ENCODE measurements around the gene CLCN1.
A peak's percentile ranks its signal among the peaks of the same experiment; 100 is the strongest.

Gene CLCN1

DNA sequence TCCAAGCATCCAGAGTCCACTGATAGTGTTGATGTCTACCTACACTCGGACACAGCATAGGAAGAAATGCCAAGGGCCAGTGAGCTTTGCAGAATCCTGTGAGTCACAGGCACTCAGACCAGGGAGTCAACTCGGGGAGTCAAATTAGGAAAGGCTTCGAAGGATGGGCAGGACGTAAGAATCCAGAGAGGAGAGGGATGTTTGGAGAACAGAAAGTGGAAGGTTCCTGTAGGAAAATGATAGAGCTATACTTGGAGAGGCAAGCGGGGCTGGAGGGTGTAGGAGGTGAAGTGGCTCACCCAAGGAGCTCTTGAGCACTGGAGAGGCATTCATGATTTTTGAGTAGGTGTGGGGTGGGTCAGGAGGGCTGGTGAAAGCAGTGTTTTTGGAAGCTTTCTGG, 68.2 kb downstream of the CLCN1 start:
- Histone ChIP-seq H3K27me3 (ENCODE audit: control insufficient read depth in 3 of 3, insufficient read depth in 3 of 3, low read depth in 1 of 3, low read length in 3 of 3) (no peaks in the 10 kb centered on the region), H3K4me1 (ENCODE audit: control insufficient read depth in 2 of 2, insufficient read depth in 1 of 2, low read depth in 1 of 2, low read length in 2 of 2) (peaks cover 11 to 19% of the 10 kb centered on the region in 2 donors), H3K23ac (ENCODE audit: low read depth, low read length, poor library complexity) (no peak overlapping the region), H3K36me3 (replicated peaks in 1 of 2; ENCODE audit: control insufficient read depth in 2 of 2, insufficient read depth in 2 of 2, low read length in 2 of 2) (peaks cover 23 to 58% of the 10 kb centered on the region in 2 donors), H2BK120ac (ENCODE audit: low read depth, low read length) (no peak overlapping the region), H3K4me3 (ENCODE audit: low read length in 2 of 2) (no peak overlapping the region), H3K9me3 (replicated peaks in 1 of 2; ENCODE audit: control insufficient read depth in 2 of 2, insufficient read depth in 1 of 2, low read depth in 1 of 2, low read length in 2 of 2) (peaks cover 0 to 2% of the 10 kb centered on the region in 2 donors), H3K4ac (ENCODE audit: low read length) (no peak overlapping the region), H2BK15ac (ENCODE audit: low read length) (no peak overlapping the region), H4K91ac (ENCODE audit: low read depth, low read length, poor library complexity) (no peak overlapping the region), H2BK12ac (ENCODE audit: low read length) (no peak overlapping the region), H3K14ac (ENCODE audit: low read length) (no peak overlapping the region), H3K27ac (replicated peaks; ENCODE audit: low read length) (no peak overlapping the region), H4K8ac (ENCODE audit: low read depth, low read length) (no peak overlapping the region), H3K79me1 (ENCODE audit: low read depth, low read length) (peaks cover 8% of the 10 kb centered on the region), H2BK5ac (ENCODE audit: low read length) (no peak overlapping the region), H3K4me2 (ENCODE audit: insufficient read depth, low read length, poor library complexity, severe bottlenecking) (no peak overlapping the region), H3K9ac (ENCODE audit: low read depth, low read length, poor library complexity) (no peak overlapping the region), H3K18ac (ENCODE audit: low read length) (no peak overlapping the region), H2AFZ (ENCODE audit: low read length) (no peak overlapping the region), H2AK5ac (ENCODE audit: low read depth, low read length) (no peak overlapping the region)
- DNase-seq (ENCODE audit: low spot score), result no peak
- WGBS, 2 donors (ENCODE audit: extremely low coverage in 2 of 2, insufficient read length in 2 of 2, insufficient replicate concordance in 1 of 2), result no CpG with 5 or more reads among the region's 5 CpGs

DNA sequence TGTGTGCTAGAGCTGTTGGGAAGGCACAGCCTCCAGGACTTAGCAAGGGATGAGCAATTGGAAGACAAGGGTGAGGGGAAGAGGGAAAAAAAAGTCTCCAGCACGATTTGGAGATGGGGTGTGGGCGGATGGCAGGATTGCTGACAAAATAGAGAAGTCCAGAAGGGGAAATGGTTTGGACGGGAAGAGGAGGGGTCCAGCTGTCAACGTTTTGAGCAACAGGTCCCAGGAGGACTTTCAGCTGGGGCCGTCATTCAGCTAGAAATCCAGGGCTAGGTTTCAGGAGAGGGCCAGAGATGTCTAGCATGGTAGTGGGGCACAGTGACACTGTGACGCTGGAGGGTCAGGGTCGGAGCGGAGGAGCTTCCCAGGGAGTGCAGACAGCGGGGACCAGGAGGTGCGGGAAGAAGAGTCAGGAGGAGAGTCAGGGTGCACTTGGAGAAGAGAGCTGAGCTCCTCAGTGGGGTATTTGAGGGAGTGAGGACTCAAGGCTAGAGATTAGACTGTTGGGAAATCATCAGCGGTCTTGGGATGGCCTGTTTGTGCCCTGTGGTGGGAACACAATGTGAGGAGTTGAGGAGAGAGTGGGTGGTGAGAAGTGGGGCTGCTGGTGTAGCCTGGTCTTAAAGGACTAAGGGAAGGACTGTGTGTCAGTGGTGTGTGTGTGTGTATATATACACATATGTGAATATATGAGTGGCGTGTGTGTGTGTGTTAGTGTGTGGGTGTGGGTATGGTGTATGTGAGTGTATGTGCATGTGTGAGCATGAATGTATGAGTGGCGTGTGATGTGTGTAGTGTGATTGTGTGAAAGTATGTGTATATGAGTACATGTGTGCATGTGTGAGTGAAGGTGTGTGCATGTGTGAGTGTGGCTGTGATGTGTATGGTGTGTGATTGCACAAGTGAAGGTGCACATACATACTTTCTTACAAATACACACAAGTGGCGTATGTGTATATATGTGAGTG, 69.0 kb downstream of the CLCN1 start:
- no peak overlapping the region for H2BK15ac ChIP-seq (ENCODE audit: low read length)
- H4K91ac ChIP-seq (ENCODE audit: low read depth, low read length, poor library complexity), result no peak overlapping the region
- H3K27ac ChIP-seq (replicated peaks; ENCODE audit: low read length), result no peak overlapping the region
- H2BK120ac ChIP-seq (ENCODE audit: low read depth, low read length), result no peak overlapping the region
- no peak overlapping the region for H3K4ac ChIP-seq (ENCODE audit: low read length)
- H3K4me3 ChIP-seq (ENCODE audit: low read length in 2 of 2), result peak overlapping the region in 1 of 2 donors; percentile 3
- H3K36me3 ChIP-seq (replicated peaks in 1 of 2; ENCODE audit: control insufficient read depth in 2 of 2, insufficient read depth in 2 of 2, low read length in 2 of 2), result peaks cover 31 to 66% of the 10 kb centered on the region in 2 donors
- no peak overlapping the region for H3K14ac ChIP-seq (ENCODE audit: low read length)
- H3K4me1 ChIP-seq (ENCODE audit: control insufficient read depth in 2 of 2, insufficient read depth in 1 of 2, low read depth in 1 of 2, low read length in 2 of 2), result peaks cover 5 to 14% of the 10 kb centered on the region in 2 donors
- peaks cover 8% of the 10 kb centered on the region for H3K79me1 ChIP-seq (ENCODE audit: low read depth, low read length)
- H2BK5ac ChIP-seq (ENCODE audit: low read length), result no peak overlapping the region
- H3K27me3 ChIP-seq (ENCODE audit: control insufficient read depth in 3 of 3, insufficient read depth in 3 of 3, low read depth in 1 of 3, low read length in 3 of 3), result no peaks in the 10 kb centered on the region
- H2AK5ac ChIP-seq (ENCODE audit: low read depth, low read length), result no peak overlapping the region
- DNase-seq (ENCODE audit: low spot score), result no peak
- WGBS, 2 donors (ENCODE audit: extremely low coverage in 2 of 2, insufficient read length in 2 of 2, insufficient replicate concordance in 1 of 2), result 100% methylated on average over 1 to 2 of the region's 14 CpGs
- no peak overlapping the region for H4K8ac ChIP-seq (ENCODE audit: low read depth, low read length)
- no peak overlapping the region for H3K9ac ChIP-seq (ENCODE audit: low read depth, low read length, poor library complexity)
- no peak overlapping the region for H2BK12ac ChIP-seq (ENCODE audit: low read length)
- H3K9me3 ChIP-seq (replicated peaks in 1 of 2; ENCODE audit: control insufficient read depth in 2 of 2, insufficient read depth in 1 of 2, low read depth in 1 of 2, low read length in 2 of 2), result peaks cover 0 to 2% of the 10 kb centered on the region in 2 donors
- H2AFZ ChIP-seq (ENCODE audit: low read length), result no peak overlapping the region
- no peak overlapping the region for H3K23ac ChIP-seq (ENCODE audit: low read depth, low read length, poor library complexity)
- no peak overlapping the region for H3K18ac ChIP-seq (ENCODE audit: low read length)
- H3K4me2 ChIP-seq (ENCODE audit: insufficient read depth, low read length, poor library complexity, severe bottlenecking), result no peak overlapping the region

DNA sequence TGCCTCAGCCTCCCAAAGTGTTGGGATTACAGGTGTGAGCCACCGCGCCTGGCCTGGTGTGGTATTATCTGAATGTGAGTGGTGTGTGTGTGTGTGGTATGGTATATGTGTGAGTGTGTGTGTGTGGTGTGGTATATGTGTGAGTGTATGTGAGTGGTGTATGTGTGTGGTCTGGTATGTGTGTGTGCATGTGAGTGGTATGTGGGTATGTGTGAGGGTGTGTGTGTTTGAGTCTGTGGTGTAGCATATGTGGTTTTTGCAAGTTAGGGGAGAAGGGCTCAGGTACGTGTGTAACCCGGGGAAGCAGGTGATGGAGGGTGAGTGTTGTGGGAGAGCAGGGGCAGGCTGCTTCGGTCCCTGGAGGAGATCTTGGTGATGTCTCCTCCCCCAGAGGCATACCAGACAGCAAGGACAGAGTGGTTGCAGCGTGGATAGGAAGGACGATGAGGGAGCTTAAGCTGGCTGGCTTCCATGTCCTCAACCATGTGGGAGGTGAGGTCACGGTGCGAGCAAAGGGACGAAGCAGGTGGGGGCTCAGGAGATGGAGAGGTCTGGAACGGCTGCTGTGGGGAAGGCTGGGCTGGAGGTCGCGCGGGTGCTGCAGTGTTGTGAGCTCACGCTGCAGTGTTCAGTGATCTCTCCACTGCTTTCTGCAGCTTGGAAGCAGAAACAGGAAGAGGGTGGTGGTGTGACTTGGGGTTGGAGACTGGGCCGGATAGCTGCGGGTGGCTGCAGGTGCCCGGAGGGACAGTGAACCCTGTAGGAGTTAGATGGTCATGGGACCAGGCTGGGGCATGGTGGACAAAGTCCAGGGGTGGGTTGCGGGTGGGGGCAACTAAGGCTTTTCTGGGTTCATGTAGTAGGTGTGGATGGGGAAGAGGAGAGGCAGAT, 70.2 kb downstream of the CLCN1 start:
- Histone ChIP-seq H3K27me3 (ENCODE audit: control insufficient read depth in 3 of 3, insufficient read depth in 3 of 3, low read depth in 1 of 3, low read length in 3 of 3) (no peaks in the 10 kb centered on the region), H2BK12ac (ENCODE audit: low read length) (no peak overlapping the region), H3K4me1 (ENCODE audit: control insufficient read depth in 2 of 2, insufficient read depth in 1 of 2, low read depth in 1 of 2, low read length in 2 of 2) (peaks cover 5 to 14% of the 10 kb centered on the region in 2 donors), H3K36me3 (replicated peaks in 1 of 2; ENCODE audit: control insufficient read depth in 2 of 2, insufficient read depth in 2 of 2, low read length in 2 of 2) (peaks cover 39 to 78% of the 10 kb centered on the region in 2 donors), H4K8ac (ENCODE audit: low read depth, low read length) (no peak overlapping the region), H3K9me3 (replicated peaks in 1 of 2; ENCODE audit: control insufficient read depth in 2 of 2, insufficient read depth in 1 of 2, low read depth in 1 of 2, low read length in 2 of 2) (peaks cover 0 to 2% of the 10 kb centered on the region in 2 donors), H4K91ac (ENCODE audit: low read depth, low read length, poor library complexity) (no peak overlapping the region), H3K18ac (ENCODE audit: low read length) (no peak overlapping the region), H3K14ac (ENCODE audit: low read length) (no peak overlapping the region), H3K4me2 (ENCODE audit: insufficient read depth, low read length, poor library complexity, severe bottlenecking) (no peak overlapping the region), H2BK15ac (ENCODE audit: low read length) (no peak overlapping the region), H2AFZ (ENCODE audit: low read length) (no peak overlapping the region), H3K9ac (ENCODE audit: low read depth, low read length, poor library complexity) (no peak overlapping the region), H3K23ac (ENCODE audit: low read depth, low read length, poor library complexity) (no peak overlapping the region), H3K4ac (ENCODE audit: low read length) (no peak overlapping the region), H2BK5ac (ENCODE audit: low read length) (no peak overlapping the region), H2AK5ac (ENCODE audit: low read depth, low read length) (no peak overlapping the region), H3K4me3 (ENCODE audit: low read length in 2 of 2) (peak overlapping the region in 1 of 2 donors; percentile 7), H2BK120ac (ENCODE audit: low read depth, low read length) (no peak overlapping the region), H3K79me1 (ENCODE audit: low read depth, low read length) (peaks cover 8% of the 10 kb centered on the region), H3K27ac (replicated peaks; ENCODE audit: low read length) (no peak overlapping the region)
- WGBS, 2 donors (ENCODE audit: extremely low coverage in 2 of 2, insufficient read length in 2 of 2, insufficient replicate concordance in 1 of 2), result no CpG with 5 or more reads among the region's 19 CpGs
- DNase-seq (ENCODE audit: low spot score), result no peak
